ENCODE data around the gene FBN2. TPM values are rescaled to one million over a fixed set of nuclear protein-coding genes. Genes with fewer than 3 reads are reported as not detected.

The FBN2 gene
- total RNA-seq, 1 experiment from 2014 or later: 1.6 TPM

- no peak for DNase-seq (ENCODE audit: low spot score)
- BruUV-seq (replicated peaks): no TSS peak
- Histone ChIP-seq H3K4me3 (ENCODE audit: low read depth, low read length, poor library complexity, severe bottlenecking) (no peak overlapping the region), H3K27me3 (replicated peaks; ENCODE audit: insufficient read depth, low read depth, low read length, poor library complexity) (peaks cover 9% of the 10 kb centered on the region), H3K9me3 (ENCODE audit: low read depth, low read length, poor library complexity, severe bottlenecking) (no peaks in the 10 kb centered on the region), H3K4me1 (ENCODE audit: insufficient read depth, low read length, poor library complexity, severe bottlenecking) (no peaks in the 10 kb centered on the region), H3K27ac (ENCODE audit: low read depth, low read length, poor library complexity, severe bottlenecking) (no peak overlapping the region), H3K36me3 (ENCODE audit: insufficient read depth, low read length, poor library complexity, severe bottlenecking) (no peaks in the 10 kb centered on the region)
- intact Hi-C loops (cut with micrococcal nuclease; ENCODE audit: unreplicated experiment): no loop called here
- TF ChIP-seq CTCF (conservative IDR thresholded peaks at IDR 0.05; ENCODE audit: low read depth, low read length) (no peak), EZH2 (IDR thresholded peaks at IDR 0.05; ENCODE audit: borderline replicate concordance, low read depth, low read length, poor library complexity, severe bottlenecking) (no peak)
- POLR2A ChIA-PET (ENCODE audit: low non-redundant PET): no interaction called here
- CTCF ChIA-PET: no interaction called here
Measured at GRCh38 chr5:128357226-128357625, 180.8 kb downstream of the FBN2 start.

- Histone ChIP-seq H3K36me3 (ENCODE audit: insufficient read depth, low read length, poor library complexity, severe bottlenecking) (no peaks in the 10 kb centered on the region), H3K27ac (ENCODE audit: low read depth, low read length, poor library complexity, severe bottlenecking) (no peak overlapping the region), H3K4me3 (ENCODE audit: low read depth, low read length, poor library complexity, severe bottlenecking) (no peak overlapping the region), H3K27me3 (replicated peaks; ENCODE audit: insufficient read depth, low read depth, low read length, poor library complexity) (peaks cover 9% of the 10 kb centered on the region), H3K9me3 (ENCODE audit: low read depth, low read length, poor library complexity, severe bottlenecking) (no peaks in the 10 kb centered on the region), H3K4me1 (ENCODE audit: insufficient read depth, low read length, poor library complexity, severe bottlenecking) (no peaks in the 10 kb centered on the region)
- POLR2A ChIA-PET (ENCODE audit: low non-redundant PET): no interaction called here
- intact Hi-C loops (cut with micrococcal nuclease; ENCODE audit: unreplicated experiment): no loop called here
- DNase-seq (ENCODE audit: low spot score): no peak
- CTCF ChIA-PET: no interaction called here
- TF ChIP-seq CTCF (conservative IDR thresholded peaks at IDR 0.05; ENCODE audit: low read depth, low read length) (no peak), EZH2 (IDR thresholded peaks at IDR 0.05; ENCODE audit: borderline replicate concordance, low read depth, low read length, poor library complexity, severe bottlenecking) (no peak)
- BruUV-seq (replicated peaks): no TSS peak
Measured at GRCh38 chr5:128355961-128356360, 182.1 kb downstream of the FBN2 start.

- Histone ChIP-seq H3K9me3 (ENCODE audit: low read depth, low read length, poor library complexity, severe bottlenecking) (no peaks in the 10 kb centered on the region), H3K36me3 (ENCODE audit: insufficient read depth, low read length, poor library complexity, severe bottlenecking) (no peaks in the 10 kb centered on the region), H3K27ac (ENCODE audit: low read depth, low read length, poor library complexity, severe bottlenecking) (no peak overlapping the region), H3K4me3 (ENCODE audit: low read depth, low read length, poor library complexity, severe bottlenecking) (no peak overlapping the region), H3K4me1 (ENCODE audit: insufficient read depth, low read length, poor library complexity, severe bottlenecking) (no peaks in the 10 kb centered on the region), H3K27me3 (replicated peaks; ENCODE audit: insufficient read depth, low read depth, low read length, poor library complexity) (peaks cover 3% of the 10 kb centered on the region)
- no TSS peak for BruUV-seq (replicated peaks)
- ChIA-PET CTCF (no interaction called here), POLR2A (ENCODE audit: low non-redundant PET) (no interaction called here)
- TF ChIP-seq CTCF (conservative IDR thresholded peaks at IDR 0.05; ENCODE audit: low read depth, low read length): no peak
- TF ChIP-seq EZH2 (IDR thresholded peaks at IDR 0.05; ENCODE audit: borderline replicate concordance, low read depth, low read length, poor library complexity, severe bottlenecking): no peak
- no peak for DNase-seq (ENCODE audit: low spot score)
- intact Hi-C loops (cut with micrococcal nuclease; ENCODE audit: unreplicated experiment): no loop called here
Measured at GRCh38 chr5:128353441-128354107, 184.5 kb downstream of the FBN2 start.

Measured in A673 (cell line).